Activated naive CD8-positive, alpha-beta T cell treated with anti-CD3 and anti-CD28 coated beads, Interleukin-2, amount 50 U/mL, for 24 hours (primary cell): ENCODE results near the gene ATP6V0A1.
"Not testable (repeated sequence)": the region's sequence is repeated elsewhere in the genome, so short reads cannot be mapped to it uniquely, and the experiment has no call there.

Source experiments
- ATAC-seq: fragments of 150-1000 bp; cut with Tn5 transposase; one replicate; pipeline ENCODE4 v1.10.0; 2021
- DNase-seq: peaks from one replicate; pipeline ENCODE4 v3.0.0; 2021
- H3K27ac Mint-ChIP-seq: one replicate; pipeline ENCODE4 v1.8.0; 2021; ENCODE audit warnings: mild to moderate bottlenecking, mixed read lengths
- H3K27me3 Mint-ChIP-seq: one replicate; pipeline ENCODE4 v1.8.0; 2021; ENCODE audit warnings: mixed read lengths
- H3K36me3 Mint-ChIP-seq: one replicate; pipeline ENCODE4 v1.8.0; 2021; ENCODE audit warnings: low read depth, mixed read lengths
- H3K4me1 Mint-ChIP-seq: one replicate; pipeline ENCODE4 v1.8.0; 2021; ENCODE audit warnings: mixed read lengths
- H3K4me3 Mint-ChIP-seq: one replicate; pipeline ENCODE4 v1.8.0; 2021; ENCODE audit warnings: mild to moderate bottlenecking, moderate library complexity, mixed read lengths
- H3K9me3 Mint-ChIP-seq: one replicate; pipeline ENCODE4 v1.8.0; 2021; ENCODE audit warnings: mixed read lengths

The ATP6V0A1 gene

GRCh38 chr17:42527932-42528331 lies 69.3 kb downstream of the ATP6V0A1 start:
- no peak overlapping the region for H3K27ac Mint-ChIP-seq
- no peaks in the 10 kb centered on the region for H3K36me3 Mint-ChIP-seq
- no peak for ATAC-seq
- no peaks in the 10 kb centered on the region for H3K27me3 Mint-ChIP-seq
- no peak for DNase-seq
- peaks cover 49% of the 10 kb centered on the region for H3K4me1 Mint-ChIP-seq
- no peak overlapping the region for H3K4me3 Mint-ChIP-seq
- H3K9me3 Mint-ChIP-seq: no peaks in the 10 kb centered on the region

GRCh38 chr17:42529061-42529460 lies 70.4 kb downstream of the ATP6V0A1 start:
- Mint-ChIP-seq H3K4me1 (peaks cover 42% of the 10 kb centered on the region), H3K27ac (no peak overlapping the region), H3K4me3 (no peak overlapping the region), H3K9me3 (no peaks in the 10 kb centered on the region), H3K36me3 (no peaks in the 10 kb centered on the region), H3K27me3 (no peaks in the 10 kb centered on the region)
- ATAC-seq (no peak), DNase-seq (no peak)

- no peaks in the 10 kb centered on the region for H3K36me3 Mint-ChIP-seq
- DNase-seq: no peak
- ATAC-seq: no peak
- no peak overlapping the region for H3K4me3 Mint-ChIP-seq
- peaks cover 44% of the 10 kb centered on the region for H3K4me1 Mint-ChIP-seq
- H3K27ac Mint-ChIP-seq: no peak overlapping the region
- H3K9me3 Mint-ChIP-seq: no peaks in the 10 kb centered on the region
- no peaks in the 10 kb centered on the region for H3K27me3 Mint-ChIP-seq
These were observed 72.3 kb downstream of the ATP6V0A1 start for GRCh38 chr17:42530952-42531454.

GRCh38 chr17:42531455-42532354 lies 73.0 kb downstream of the ATP6V0A1 start:
- peak overlapping the region; percentile 74 for H3K4me3 Mint-ChIP-seq
- peaks cover 45% of the 10 kb centered on the region for H3K4me1 Mint-ChIP-seq
- peak overlapping the region; percentile 73 for H3K27ac Mint-ChIP-seq
- H3K27me3 Mint-ChIP-seq: no peaks in the 10 kb centered on the region
- DNase-seq (peak; percentile 64), ATAC-seq (no peak)
- no peaks in the 10 kb centered on the region for H3K36me3 Mint-ChIP-seq
- H3K9me3 Mint-ChIP-seq: no peaks in the 10 kb centered on the region

- DNase-seq (no peak), ATAC-seq (peak; percentile 4)
- Mint-ChIP-seq H3K27ac (peak overlapping the region; percentile 83), H3K36me3 (peaks cover 10% of the 10 kb centered on the region), H3K4me3 (peak overlapping the region; percentile 83), H3K9me3 (no peaks in the 10 kb centered on the region), H3K4me1 (peaks cover 37% of the 10 kb centered on the region), H3K27me3 (no peaks in the 10 kb centered on the region)
These were observed 76.7 kb downstream of the ATP6V0A1 start for GRCh38 chr17:42535155-42536047.

- Mint-ChIP-seq H3K4me3 (peak within 1 kb of the TSS; percentile 84), H3K4me1 (peaks cover 37% of the 10 kb centered on the region), H3K9me3 (no peaks in the 10 kb centered on the region), H3K36me3 (peaks cover 10% of the 10 kb centered on the region), H3K27me3 (no peaks in the 10 kb centered on the region), H3K27ac (peak within 1 kb of the TSS; percentile 83)
- DNase-seq (peak; percentile 92), ATAC-seq (peak; percentile 92)
These were observed 77.3 kb downstream of the ATP6V0A1 start, which contains the start of gene NAGLU for GRCh38 chr17:42536048-42536371. TSS of gene NAGLU (plus strand) at chr17:42536241. CDS start at chr17:42536273, 32 bp downstream.

- DNase-seq (peak; percentile 81), ATAC-seq (peak; percentile 72)
- Mint-ChIP-seq H3K9me3 (no peaks in the 10 kb centered on the region), H3K4me3 (peak overlapping the region; percentile 84), H3K36me3 (peaks cover 10% of the 10 kb centered on the region), H3K27me3 (no peaks in the 10 kb centered on the region), H3K4me1 (peaks cover 37% of the 10 kb centered on the region), H3K27ac (peak overlapping the region; percentile 67)
These were observed 77.9 kb downstream of the ATP6V0A1 start for GRCh38 chr17:42536372-42537155.

- Mint-ChIP-seq H3K4me1 (peaks cover 36% of the 10 kb centered on the region), H3K27me3 (no peaks in the 10 kb centered on the region), H3K4me3 (peak overlapping the region; percentile 84), H3K9me3 (no peaks in the 10 kb centered on the region), H3K27ac (no peak overlapping the region), H3K36me3 (peaks cover 10% of the 10 kb centered on the region)
- DNase-seq: no peak
- no peak for ATAC-seq
These were observed 78.6 kb downstream of the ATP6V0A1 start for GRCh38 chr17:42537156-42537805.

GRCh38 chr17:42537826-42538451 lies 79.3 kb downstream of the ATP6V0A1 start:
- no peaks in the 10 kb centered on the region for H3K27me3 Mint-ChIP-seq
- H3K9me3 Mint-ChIP-seq: no peaks in the 10 kb centered on the region
- H3K27ac Mint-ChIP-seq: peak overlapping the region; percentile 35
- DNase-seq: no peak
- ATAC-seq: no peak
- peaks cover 11% of the 10 kb centered on the region for H3K36me3 Mint-ChIP-seq
- peaks cover 36% of the 10 kb centered on the region for H3K4me1 Mint-ChIP-seq
- H3K4me3 Mint-ChIP-seq: peak overlapping the region; percentile 84

GRCh38 chr17:42538482-42538881 lies 79.8 kb downstream of the ATP6V0A1 start:
- ATAC-seq (no peak), DNase-seq (no peak)
- Mint-ChIP-seq H3K4me1 (peaks cover 36% of the 10 kb centered on the region), H3K9me3 (no peaks in the 10 kb centered on the region), H3K27ac (no peak overlapping the region), H3K36me3 (peaks cover 11% of the 10 kb centered on the region), H3K27me3 (no peaks in the 10 kb centered on the region), H3K4me3 (no peak overlapping the region)

- H3K9me3 Mint-ChIP-seq, DNase-seq, ATAC-seq, H3K27me3 Mint-ChIP-seq, H3K27ac Mint-ChIP-seq, H3K4me3 Mint-ChIP-seq: not testable (repeated sequence)
- peaks cover 31% of the 10 kb centered on the region for H3K4me1 Mint-ChIP-seq
- H3K36me3 Mint-ChIP-seq: peaks cover 11% of the 10 kb centered on the region
These were observed 81.9 kb downstream of the ATP6V0A1 start for GRCh38 chr17:42540558-42540957.

GRCh38 chr17:42541041-42541833 lies 82.6 kb downstream of the ATP6V0A1 start:
- H3K4me1 Mint-ChIP-seq: peaks cover 27% of the 10 kb centered on the region
- H3K9me3 Mint-ChIP-seq: no peaks in the 10 kb centered on the region
- H3K27me3 Mint-ChIP-seq: no peaks in the 10 kb centered on the region
- H3K4me3 Mint-ChIP-seq: no peak overlapping the region
- DNase-seq (no peak), ATAC-seq (peak; percentile 14)
- H3K27ac Mint-ChIP-seq: peak overlapping the region; percentile 50
- peaks cover 11% of the 10 kb centered on the region for H3K36me3 Mint-ChIP-seq
